GM13977 (cell line): ENCODE results near the gene HMOX1.

Experiments used
- DNase-seq: peaks from one replicate; pipeline ENCODE4 v3.0.0; 2012; ENCODE audit warnings: low spot score
- in situ Hi-C: fragments of 300-500 bp; cut with MboI; formaldehyde crosslinking; loops from one replicate; pipeline ENCODE4 v1.12.0; 2022; ENCODE audit warnings: low sequenced_read_pairs, low pct_unique_long_range_greater_than_20kb, mixed read lengths, inconsistent platforms; ENCODE audit not compliant: unreplicated experiment
- TF ChIP-seq, protein P1 (sequence below): IDR thresholded peaks from 2 replicates; pipeline ENCODE4 v1.5.1; 2012; ENCODE audit warnings: mild to moderate bottlenecking, control low read depth; ENCODE audit not compliant: insufficient read depth; ENCODE audit errors: extremely low read depth, missing control alignments

HMOX1 gene

DNA sequence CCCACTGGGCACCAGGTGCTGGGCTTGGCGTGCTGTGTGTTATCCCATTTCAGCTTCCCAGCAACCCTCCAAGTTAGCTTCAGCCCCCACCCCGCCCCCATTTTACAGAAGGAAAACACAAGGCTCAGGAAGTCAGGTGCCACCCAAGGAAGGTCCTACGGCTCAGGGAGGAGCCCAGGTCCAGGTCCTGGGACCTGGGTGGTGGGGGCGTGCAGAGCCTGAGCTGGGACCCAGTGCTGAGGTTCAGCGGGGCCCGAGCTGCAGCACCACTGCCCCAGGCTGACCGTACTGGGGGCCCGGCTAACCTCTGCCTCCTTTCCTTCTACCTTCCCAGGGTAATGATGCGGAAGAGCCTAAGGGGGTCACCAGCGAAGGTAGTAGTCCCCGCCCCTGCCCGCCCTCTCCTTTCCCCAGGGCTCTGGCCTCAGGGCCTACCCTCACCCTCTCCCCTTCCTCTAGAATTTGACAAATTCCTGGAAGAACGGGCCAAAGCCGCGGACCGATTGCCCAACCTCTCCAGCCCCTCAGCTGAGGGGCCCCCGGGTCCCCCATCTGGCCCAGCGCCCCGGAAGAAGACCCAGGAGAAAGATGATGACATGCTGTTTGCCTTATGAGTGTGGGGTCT, 34.2 kb upstream of the HMOX1 start:
- TF ChIP-seq, protein P1, sequence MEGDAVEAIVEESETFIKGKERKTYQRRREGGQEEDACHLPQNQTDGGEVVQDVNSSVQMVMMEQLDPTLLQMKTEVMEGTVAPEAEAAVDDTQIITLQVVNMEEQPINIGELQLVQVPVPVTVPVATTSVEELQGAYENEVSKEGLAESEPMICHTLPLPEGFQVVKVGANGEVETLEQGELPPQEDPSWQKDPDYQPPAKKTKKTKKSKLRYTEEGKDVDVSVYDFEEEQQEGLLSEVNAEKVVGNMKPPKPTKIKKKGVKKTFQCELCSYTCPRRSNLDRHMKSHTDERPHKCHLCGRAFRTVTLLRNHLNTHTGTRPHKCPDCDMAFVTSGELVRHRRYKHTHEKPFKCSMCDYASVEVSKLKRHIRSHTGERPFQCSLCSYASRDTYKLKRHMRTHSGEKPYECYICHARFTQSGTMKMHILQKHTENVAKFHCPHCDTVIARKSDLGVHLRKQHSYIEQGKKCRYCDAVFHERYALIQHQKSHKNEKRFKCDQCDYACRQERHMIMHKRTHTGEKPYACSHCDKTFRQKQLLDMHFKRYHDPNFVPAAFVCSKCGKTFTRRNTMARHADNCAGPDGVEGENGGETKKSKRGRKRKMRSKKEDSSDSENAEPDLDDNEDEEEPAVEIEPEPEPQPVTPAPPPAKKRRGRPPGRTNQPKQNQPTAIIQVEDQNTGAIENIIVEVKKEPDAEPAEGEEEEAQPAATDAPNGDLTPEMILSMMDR = no peak
- DNase-seq = no peak
- in situ Hi-C loops = no loop called here

- TF ChIP-seq, protein P1 = no peak
- no peak for DNase-seq
- in situ Hi-C loops = no loop called here
Measured at GRCh38 chr22:35347462-35347861, 33.4 kb upstream of the HMOX1 start.

- TF ChIP-seq, protein P1 = no peak
- no peak for DNase-seq
- in situ Hi-C loops = no loop called here
Measured at GRCh38 chr22:35348026-35348590, 32.8 kb upstream of the HMOX1 start.

- DNase-seq = no peak
- TF ChIP-seq, protein P1 = no peak
- in situ Hi-C loops = no loop called here
Measured at GRCh38 chr22:35348703-35349102, 32.2 kb upstream of the HMOX1 start.

DNA sequence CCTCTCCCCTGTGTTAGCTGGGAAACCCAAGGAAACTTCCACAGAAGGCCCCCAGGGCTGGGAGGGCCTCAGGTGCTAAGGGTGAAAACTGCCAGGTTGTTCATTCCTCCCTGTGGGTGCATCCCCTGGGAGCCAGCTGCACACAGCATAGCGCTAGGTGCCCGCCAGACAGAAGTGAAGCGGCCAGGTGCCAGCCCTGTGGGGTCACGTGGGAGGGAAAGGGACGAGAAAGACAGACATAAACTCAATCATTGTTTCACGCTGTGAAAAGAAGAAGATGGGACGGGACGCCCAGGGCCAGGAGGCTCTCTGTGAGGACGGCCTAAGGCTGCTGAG, 31.6 kb upstream of the HMOX1 start:
- TF ChIP-seq, protein P1 = no peak
- in situ Hi-C loops = no loop called here
- DNase-seq = no peak

DNA sequence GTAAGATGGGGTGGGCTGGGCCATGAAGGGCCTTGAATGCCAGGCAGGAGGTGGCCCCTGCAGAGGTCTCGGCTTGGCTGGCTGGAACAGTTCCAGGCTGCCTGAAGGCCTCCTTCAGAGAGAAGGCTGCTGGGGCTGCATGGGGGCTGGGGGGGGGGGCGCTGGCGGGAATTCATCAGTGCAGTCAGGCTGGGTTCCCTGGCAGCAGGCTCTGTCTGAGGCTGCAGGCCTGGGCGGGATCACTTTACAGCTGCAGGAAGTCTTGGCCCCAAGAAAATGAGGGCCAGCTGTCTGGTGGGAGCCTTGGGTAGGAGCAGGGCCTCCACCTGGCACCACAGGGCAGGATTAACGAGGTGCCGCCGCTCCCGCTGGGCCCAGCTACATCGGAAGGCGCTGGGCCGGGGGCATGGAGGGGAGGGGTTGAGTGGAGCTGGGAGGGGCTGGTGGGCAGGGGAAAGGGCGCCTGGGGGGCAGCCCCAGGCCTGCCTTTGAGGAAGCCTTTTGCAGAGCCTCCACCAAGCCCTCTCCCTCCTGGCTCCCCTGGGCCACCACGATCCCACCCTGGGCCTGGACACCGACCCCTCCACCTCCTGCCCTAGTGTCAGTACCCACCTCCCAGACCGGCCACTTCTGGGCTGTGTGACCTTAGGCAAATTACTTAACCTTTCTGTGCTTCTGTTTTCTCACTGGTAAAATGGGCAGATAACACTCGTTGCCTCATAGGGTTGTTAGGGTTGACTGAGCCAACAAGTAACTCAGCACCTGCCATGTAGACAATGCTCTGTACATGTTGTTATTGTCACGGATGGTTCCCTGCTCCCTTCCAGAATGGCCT, 31.0 kb upstream of the HMOX1 start:
- in situ Hi-C loops = loop anchor here (10.0 kb wide), 2 partner anchors 235 to 775 kb away; no protein-coding TSS in a partner anchor
- TF ChIP-seq, protein P1 = no peak
- no peak for DNase-seq
